ENCODE results near the gene PDE5A. TPM values are rescaled to one million over a fixed set of nuclear protein-coding genes. Genes with fewer than 3 reads are reported as not detected.
"Not testable (repeated sequence)": the region's sequence is repeated elsewhere in the genome, so short reads cannot be mapped to it uniquely, and the experiment has no call there.

PDE5A gene
- total RNA-seq, 3 donors from 2014 or later = 7.5 to 49.8 (median 21.6) TPM

DNA sequence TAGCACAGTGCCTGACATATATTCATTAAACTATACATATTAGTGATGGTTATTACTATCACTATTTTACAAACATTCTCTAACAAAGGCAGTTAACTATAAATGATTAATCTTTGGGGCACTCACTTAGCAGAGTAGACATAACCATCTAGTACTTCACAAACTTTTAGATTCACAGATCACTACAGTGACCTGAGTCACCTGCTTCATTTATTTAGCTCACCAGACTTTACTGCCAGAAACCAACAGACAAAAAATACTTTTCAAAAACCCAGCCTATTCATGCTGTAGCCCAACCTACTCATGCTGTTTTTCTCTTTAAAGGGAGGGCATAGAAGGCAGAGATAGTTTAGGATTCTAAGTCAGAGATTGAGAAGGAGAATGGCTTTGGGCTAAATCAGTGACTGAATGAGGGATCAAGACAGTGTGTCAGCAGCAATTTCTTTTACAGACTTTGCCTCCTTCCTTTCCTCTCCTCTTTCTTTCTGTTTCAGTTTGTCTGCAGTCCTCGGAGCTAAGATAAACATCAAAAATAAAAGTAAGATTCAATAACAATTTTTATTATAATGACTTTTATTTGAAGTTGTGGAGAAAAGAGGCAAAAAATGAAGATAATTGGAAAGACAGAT, 34.7 kb upstream of the PDE5A start:
- Histone ChIP-seq H3K4me3 (no peak overlapping the region), H3K27ac (no peak overlapping the region), H3K36me3 (no peaks in the 10 kb centered on the region), H3K9me3 (no peaks in the 10 kb centered on the region), H3K4me1 (no peaks in the 10 kb centered on the region), H3K27me3 (no peaks in the 10 kb centered on the region)
- intact Hi-C loops (cut with DNase I; ENCODE audit: low total_unique reads) = no loop called here
- DNase-seq (ENCODE audit: low spot score in 2 of 2) = no peak
- TF ChIP-seq POLR2AphosphoS5 (IDR thresholded peaks at IDR 0.05) (no peak), POLR2A (IDR thresholded peaks at IDR 0.05) (no peak)
- TF ChIP-seq, protein P1, sequence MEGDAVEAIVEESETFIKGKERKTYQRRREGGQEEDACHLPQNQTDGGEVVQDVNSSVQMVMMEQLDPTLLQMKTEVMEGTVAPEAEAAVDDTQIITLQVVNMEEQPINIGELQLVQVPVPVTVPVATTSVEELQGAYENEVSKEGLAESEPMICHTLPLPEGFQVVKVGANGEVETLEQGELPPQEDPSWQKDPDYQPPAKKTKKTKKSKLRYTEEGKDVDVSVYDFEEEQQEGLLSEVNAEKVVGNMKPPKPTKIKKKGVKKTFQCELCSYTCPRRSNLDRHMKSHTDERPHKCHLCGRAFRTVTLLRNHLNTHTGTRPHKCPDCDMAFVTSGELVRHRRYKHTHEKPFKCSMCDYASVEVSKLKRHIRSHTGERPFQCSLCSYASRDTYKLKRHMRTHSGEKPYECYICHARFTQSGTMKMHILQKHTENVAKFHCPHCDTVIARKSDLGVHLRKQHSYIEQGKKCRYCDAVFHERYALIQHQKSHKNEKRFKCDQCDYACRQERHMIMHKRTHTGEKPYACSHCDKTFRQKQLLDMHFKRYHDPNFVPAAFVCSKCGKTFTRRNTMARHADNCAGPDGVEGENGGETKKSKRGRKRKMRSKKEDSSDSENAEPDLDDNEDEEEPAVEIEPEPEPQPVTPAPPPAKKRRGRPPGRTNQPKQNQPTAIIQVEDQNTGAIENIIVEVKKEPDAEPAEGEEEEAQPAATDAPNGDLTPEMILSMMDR (IDR thresholded peaks at IDR 0.05) = no peak

DNA sequence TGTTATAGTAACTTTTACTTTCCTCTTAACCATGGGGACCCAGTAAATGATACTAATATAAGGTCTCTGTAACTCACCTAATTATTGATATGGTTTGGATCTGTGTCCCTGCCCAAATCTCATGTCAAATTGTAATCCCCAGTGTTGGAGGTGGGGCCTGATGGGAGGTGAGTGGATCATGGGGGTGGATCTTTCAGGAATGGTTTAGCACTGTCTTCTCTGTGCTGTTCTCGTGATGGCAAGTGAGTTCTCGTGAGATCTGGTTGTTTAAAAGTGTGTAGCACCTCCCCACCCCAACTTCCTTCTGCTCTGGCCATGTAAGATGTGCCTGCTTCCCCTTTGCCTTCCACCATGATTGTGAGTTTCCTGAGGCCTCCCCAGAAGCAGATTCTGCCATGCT, 34.0 kb upstream of the PDE5A start:
- H3K4me3 ChIP-seq; H3K36me3 ChIP-seq; H3K9me3 ChIP-seq; DNase-seq (ENCODE audit: low spot score in 2 of 2); H3K27me3 ChIP-seq; H3K4me1 ChIP-seq; intact Hi-C loops (cut with DNase I; ENCODE audit: low total_unique reads); H3K27ac ChIP-seq: not testable (repeated sequence)

DNA sequence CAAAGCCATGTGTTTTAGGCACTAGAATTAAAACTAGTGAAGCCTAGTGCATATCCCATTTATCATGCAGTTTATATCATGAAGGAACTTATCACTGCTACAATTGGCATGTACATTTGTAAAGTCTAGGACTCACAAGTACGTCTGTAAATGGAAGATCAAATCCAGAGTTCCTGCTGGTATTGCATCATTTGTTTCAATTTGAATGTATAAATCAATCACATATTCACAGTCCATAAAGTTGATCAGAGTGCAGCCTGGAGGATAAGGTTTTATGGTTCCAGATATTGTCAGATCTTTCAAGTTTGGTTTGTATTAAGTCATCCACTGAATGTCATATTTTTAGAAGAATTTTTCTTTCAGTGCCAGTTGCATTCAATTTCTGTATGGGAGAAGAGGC, 32.6 kb upstream of the PDE5A start:
- H3K27ac ChIP-seq = no peak overlapping the region
- no peaks in the 10 kb centered on the region for H3K27me3 ChIP-seq
- TF ChIP-seq POLR2A (IDR thresholded peaks at IDR 0.05) (no peak), POLR2AphosphoS5 (IDR thresholded peaks at IDR 0.05) (no peak)
- TF ChIP-seq, protein P1 (IDR thresholded peaks at IDR 0.05) = no peak
- H3K4me1 ChIP-seq = no peaks in the 10 kb centered on the region
- DNase-seq (ENCODE audit: low spot score in 2 of 2) = no peak
- no peak overlapping the region for H3K4me3 ChIP-seq
- H3K36me3 ChIP-seq = no peaks in the 10 kb centered on the region
- intact Hi-C loops (cut with DNase I; ENCODE audit: low total_unique reads) = no loop called here
- no peaks in the 10 kb centered on the region for H3K9me3 ChIP-seq

DNA sequence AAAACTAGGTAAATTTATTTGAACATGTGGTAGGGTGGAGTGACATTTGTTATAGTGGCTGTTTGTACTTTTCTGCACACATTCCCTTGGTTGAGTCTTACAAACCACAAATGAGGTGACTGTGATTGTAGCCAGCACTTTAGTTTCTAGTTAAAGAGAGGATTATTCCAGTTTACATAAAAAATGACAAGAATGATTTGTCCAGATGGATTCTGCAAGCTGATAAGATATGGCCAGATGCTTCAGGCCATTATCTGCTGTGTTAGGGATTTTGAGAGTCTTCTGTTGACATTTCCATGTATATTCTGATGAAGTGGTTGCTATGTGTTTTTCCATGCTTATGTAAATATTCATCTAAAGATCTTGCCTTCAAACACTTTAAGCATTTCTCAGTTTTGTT, 31.0 kb upstream of the PDE5A start:
- intact Hi-C loops (cut with DNase I; ENCODE audit: low total_unique reads) = no loop called here
- no peaks in the 10 kb centered on the region for H3K9me3 ChIP-seq

DNA sequence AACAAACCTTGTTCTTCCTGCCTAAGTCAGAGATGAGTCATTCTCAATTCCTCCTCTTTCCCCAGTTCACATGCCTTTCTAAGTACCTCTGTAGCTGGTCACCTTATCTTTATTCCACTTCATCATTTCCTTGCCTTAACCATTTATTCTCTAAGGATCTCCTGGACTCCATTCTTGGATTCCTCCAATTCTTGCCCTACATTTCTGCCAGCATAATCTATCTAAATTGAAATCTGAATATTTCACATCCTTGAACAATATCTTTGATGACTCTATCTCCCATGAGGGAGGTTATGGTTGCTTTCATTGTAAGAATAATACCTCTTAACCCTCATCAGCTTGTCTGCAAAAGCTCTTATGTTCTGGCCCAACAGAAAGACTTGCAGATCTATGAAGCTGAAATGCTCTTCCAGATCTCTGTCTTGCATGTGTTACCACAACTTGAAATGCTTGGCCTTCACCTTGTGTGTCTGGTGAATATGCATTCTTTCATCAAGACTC, 28.6 kb upstream of the PDE5A start:
- Histone ChIP-seq H3K9me3 (no peaks in the 10 kb centered on the region), H3K27ac (no peak overlapping the region), H3K27me3 (no peaks in the 10 kb centered on the region), H3K36me3 (no peaks in the 10 kb centered on the region), H3K4me1 (no peaks in the 10 kb centered on the region), H3K4me3 (no peak overlapping the region)
- no peak for TF ChIP-seq POLR2AphosphoS5 (IDR thresholded peaks at IDR 0.05)
- no peak for TF ChIP-seq POLR2A (IDR thresholded peaks at IDR 0.05)
- TF ChIP-seq, protein P1 (IDR thresholded peaks at IDR 0.05) = no peak
- DNase-seq (ENCODE audit: low spot score in 2 of 2) = no peak
- intact Hi-C loops (cut with DNase I; ENCODE audit: low total_unique reads) = no loop called here

More for the DNA sequence above, 31.0 kb upstream of the PDE5A start:
- no peak for TF ChIP-seq POLR2A (IDR thresholded peaks at IDR 0.05)
- TF ChIP-seq, protein P1 (IDR thresholded peaks at IDR 0.05) = no peak
- TF ChIP-seq POLR2AphosphoS5 (IDR thresholded peaks at IDR 0.05) = no peak
- Histone ChIP-seq H3K27me3 (no peaks in the 10 kb centered on the region), H3K4me3 (no peak overlapping the region), H3K36me3 (no peaks in the 10 kb centered on the region), H3K4me1 (no peaks in the 10 kb centered on the region), H3K27ac (no peak overlapping the region)
- DNase-seq (ENCODE audit: low spot score in 2 of 2) = no peak
